IMR-90 (cell line): Measurements from ENCODE around the gene CD55. TPM values are rescaled to one million over a fixed set of nuclear protein-coding genes. Genes with fewer than 3 reads are reported as not detected.

Experiments
- ATAC-seq: fragments of 200-7000 bp; cut with Tn5 transposase; 2 replicates; pipeline ENCODE4 v1.9.1; 2020; ENCODE audit warnings: low read depth, mild to moderate bottlenecking, moderate library complexity
- BruUV-seq: library from RNA; stranded (reverse); fragments of 400-500 nt; replicated peaks from 2 replicates; lab custom pipeline; 2021; lab: Mats Ljungman, UMichigan
- CTCF ChIA-PET: fragments of 300-600 bp; formaldehyde crosslinking; extraction: SDS; loops from one replicate; lab custom pipeline; 2021; ENCODE audit warnings: antibody characterized with exemption; lab: Yijun Ruan, JAX
- POLR2A ChIA-PET: fragments of 300-600 bp; sonication (Branson Sonifier 250); formaldehyde crosslinking; loops from one replicate; lab custom pipeline; 2022; ENCODE audit warnings: antibody characterized with exemption; ENCODE audit not compliant: unreplicated experiment; lab: Charles Lee
- DNase-seq: peaks from one replicate; pipeline ENCODE4 v3.0.0; 2013
- H2AFZ ChIP-seq: replicated peaks from 2 replicates; pipeline ENCODE3; 2013; ENCODE audit warnings: low read length, mild to moderate bottlenecking; ENCODE audit not compliant: poor library complexity
- H2AK5ac ChIP-seq: 2 replicates; pipeline ENCODE4 v1.6.1; 2013; ENCODE audit warnings: low read depth, low read length, inconsistent platforms
- H2AK9ac ChIP-seq: replicated peaks from 2 replicates; pipeline ENCODE3; 2013; ENCODE audit warnings: mild to moderate bottlenecking, low read depth, low read length, moderate library complexity; ENCODE audit not compliant: poor library complexity
- H2BK120ac ChIP-seq: 2 replicates; pipeline ENCODE4 v1.6.1; 2013; ENCODE audit warnings: low read depth, low read length, inconsistent platforms
- H2BK15ac ChIP-seq: 3 replicates; pipeline ENCODE4 v1.6.1; 2013; ENCODE audit warnings: low read depth, low read length, inconsistent platforms
- H2BK20ac ChIP-seq: 2 replicates; pipeline ENCODE4 v1.6.1; 2013; ENCODE audit warnings: low read depth, mild to moderate bottlenecking, inconsistent platforms, low read length, moderate library complexity
- H2BK5ac ChIP-seq: 2 replicates; pipeline ENCODE4 v1.6.1; 2013; ENCODE audit warnings: mild to moderate bottlenecking, low read depth, low read length, inconsistent platforms; ENCODE audit not compliant: poor library complexity, severe bottlenecking
- H3K14ac ChIP-seq: replicated peaks from 2 replicates; pipeline ENCODE4 v1.6.1; 2013; ENCODE audit warnings: low read depth, low read length, inconsistent platforms
- H3K18ac ChIP-seq: 2 replicates; pipeline ENCODE4 v1.6.1; 2013; ENCODE audit warnings: low read depth, low read length, control low read depth
- H3K23ac ChIP-seq: 2 replicates; pipeline ENCODE4 v1.6.1; 2013; ENCODE audit warnings: low read depth, low read length, inconsistent platforms
- H3K27ac ChIP-seq: 2 replicates; pipeline ENCODE4 v1.5.1; 2013; ENCODE audit warnings: mild to moderate bottlenecking, control low read depth, low read length; ENCODE audit not compliant: insufficient read depth
- H3K27me3 ChIP-seq: 2 replicates; pipeline ENCODE4 v1.6.1; 2013; ENCODE audit warnings: low read length; ENCODE audit not compliant: control insufficient read depth, insufficient read depth
- H3K36me3 ChIP-seq: 2 replicates; pipeline ENCODE4 v1.6.1; 2013; ENCODE audit warnings: low read length, mixed read lengths; ENCODE audit not compliant: control insufficient read depth, insufficient read depth
- H3K4ac ChIP-seq: 2 replicates; pipeline ENCODE4 v1.6.1; 2013; ENCODE audit warnings: low read depth, low read length, inconsistent platforms
- H3K4me1 ChIP-seq: 2 replicates; pipeline ENCODE4 v1.6.1; 2013; ENCODE audit warnings: low read length, mixed read lengths; ENCODE audit not compliant: control insufficient read depth, insufficient read depth
- H3K4me2 ChIP-seq: 2 replicates; pipeline ENCODE4 v1.6.1; 2013; ENCODE audit warnings: low read depth, mild to moderate bottlenecking, control low read depth, low read length, moderate library complexity
- H3K4me3 ChIP-seq: 2 replicates; pipeline ENCODE4 v1.5.1; 2013; ENCODE audit warnings: low read depth, mild to moderate bottlenecking, control low read depth, low read length, moderate library complexity; ENCODE audit not compliant: insufficient read depth
- H3K56ac ChIP-seq: 2 replicates; pipeline ENCODE4 v1.6.1; 2013; ENCODE audit warnings: low read length, inconsistent platforms; ENCODE audit not compliant: insufficient read depth; ENCODE audit errors: extremely low read depth
- H3K79me1 ChIP-seq, 2 experiments: 2 replicates each; pipeline ENCODE4 v1.6.1; 2013; ENCODE audit warnings: low read length in 2 of 2, inconsistent platforms in 1 of 2, low read depth in 1 of 2
- H3K9ac ChIP-seq: 2 replicates; pipeline ENCODE4 v1.6.1; 2013; ENCODE audit warnings: low read depth, low read length, control low read depth
- H3K9me1 ChIP-seq: 2 replicates; pipeline ENCODE4 v1.6.1; 2013; ENCODE audit warnings: low read length, inconsistent platforms; ENCODE audit not compliant: insufficient read depth
- H3K9me3 ChIP-seq: 2 replicates; pipeline ENCODE4 v1.6.1; 2013; ENCODE audit warnings: low read length; ENCODE audit not compliant: control insufficient read depth, insufficient read depth
- H4K20me1 ChIP-seq: 2 replicates; pipeline ENCODE4 v1.6.1; 2013; ENCODE audit warnings: low read length, inconsistent platforms; ENCODE audit not compliant: insufficient read depth
- H4K5ac ChIP-seq: 2 replicates; pipeline ENCODE4 v1.6.1; 2013; ENCODE audit warnings: mild to moderate bottlenecking, low read depth, low read length, control low read depth
- H4K8ac ChIP-seq, 2 experiments: 2 replicates each; pipeline ENCODE4 v1.6.1; 2013; ENCODE audit warnings: low read depth in 2 of 2, low read length in 2 of 2, control low read depth in 1 of 2, inconsistent platforms in 1 of 2
- H4K91ac ChIP-seq: 2 replicates; pipeline ENCODE4 v1.6.1; 2013; ENCODE audit warnings: low read depth, low read length, inconsistent platforms; ENCODE audit not compliant: insufficient read depth
- BHLHE40 ChIP-seq: fragments of 150-350 bp; IDR thresholded peaks from 2 replicates; pipeline ENCODE4 v1.6.1; 2016; ENCODE audit warnings: mild to moderate bottlenecking, low read depth, low read length
- CEBPB ChIP-seq: IDR thresholded peaks from 2 replicates; pipeline ENCODE4 v1.6.1; 2012; ENCODE audit warnings: low read depth, low read length, improper control_type of control experiment
- CHD1 ChIP-seq: IDR thresholded peaks from 2 replicates; pipeline ENCODE4 v1.6.1; 2012; ENCODE audit warnings: low read depth, low read length, improper control_type of control experiment
- FOS ChIP-seq: fragments of 150-350 bp; IDR thresholded peaks from 2 replicates; pipeline ENCODE4 v1.6.1; 2016; ENCODE audit warnings: low read depth, low read length
- MAFK ChIP-seq: IDR thresholded peaks from 2 replicates; pipeline ENCODE4 v1.6.1; 2012; ENCODE audit warnings: low read depth, low read length, improper control_type of control experiment
- MAZ ChIP-seq: IDR thresholded peaks from 2 replicates; pipeline ENCODE4 v1.6.1; 2012; ENCODE audit warnings: low read depth, mild to moderate bottlenecking, low read length, improper control_type of control experiment, moderate library complexity, borderline replicate concordance
- MXI1 ChIP-seq: IDR thresholded peaks from 2 replicates; pipeline ENCODE4 v1.6.1; 2012; ENCODE audit warnings: low read depth, mild to moderate bottlenecking, low read length, moderate library complexity, borderline replicate concordance
- POLR2A ChIP-seq: IDR thresholded peaks from 2 replicates; pipeline ENCODE4 v1.6.1; 2012; ENCODE audit warnings: mild to moderate bottlenecking, low read depth, low read length
- RAD21 ChIP-seq: IDR thresholded peaks from 2 replicates; pipeline ENCODE4 v1.6.1; 2012; ENCODE audit warnings: low read length, improper control_type of control experiment
- RCOR1 ChIP-seq: IDR thresholded peaks from 2 replicates; pipeline ENCODE4 v1.6.1; 2012; ENCODE audit warnings: mild to moderate bottlenecking, low read length, improper control_type of control experiment; ENCODE audit not compliant: insufficient replicate concordance
- RFX5 ChIP-seq: IDR thresholded peaks from 2 replicates; pipeline ENCODE4 v1.8.0; 2012; ENCODE audit warnings: low read depth, mild to moderate bottlenecking, low read length, moderate library complexity
- SMC3 ChIP-seq: fragments of 150-350 bp; IDR thresholded peaks from 2 replicates; pipeline ENCODE4 v1.6.1; 2016; ENCODE audit warnings: low read depth, mild to moderate bottlenecking, antibody characterized with exemption, low read length, moderate library complexity
- USF2 ChIP-seq: fragments of 150-350 bp; IDR thresholded peaks from 2 replicates; pipeline ENCODE4 v1.6.1; 2017; ENCODE audit warnings: mild to moderate bottlenecking, antibody characterized with exemption, low read length, low read depth
- WGBS, 2 experiments: methylation state at CpG; one replicate each; pipeline versions ENCODE4 v1.1.5 to v1.1.7; 2013; ENCODE audit warnings: missing lambda C conversion rate in 2 of 2; ENCODE audit not compliant: insufficient read length in 1 of 2; ENCODE audit errors: extremely low coverage in 2 of 2; 5-methylcytosine and 5-hydroxymethylcytosine counted together
- dilution Hi-C: fragments of 300-500 bp; cut with HindIII; formaldehyde crosslinking; loops from one replicate; pipeline ENCODE4 v1.14.3; 2018; ENCODE audit warnings: low sequenced_read_pairs; ENCODE audit not compliant: unreplicated experiment
- in situ Hi-C: fragments of 300-500 bp; cut with MboI; formaldehyde crosslinking; loops from 3 replicates; pipeline ENCODE4 v1.14.3; 2019; ENCODE audit warnings: low sequenced_read_pairs, inconsistent platforms, mixed read lengths
- intact Hi-C: fragments of 100-400 bp; cut with micrococcal nuclease; formaldehyde crosslinking; loops from 2 replicates; pipeline ENCODE4 v1.10.0; 2022
- polyA plus RNA-seq, 3 experiments: library from polyadenylated mRNA; depleted of rRNA; stranded (reverse); fragments of >200 nt; gene quantifications; 2 replicates each; pipeline ENCODE4 v1.2.3, GENCODE V29; 2012; ENCODE audit warnings: low replicate concordance in 1 of 3
- total RNA-seq: library from RNA; depleted of rRNA; stranded (reverse); fragments of >200 nt; gene quantifications from 2 replicates; pipeline ENCODE4 v1.2.3, GENCODE V29; 2012
- TF ChIP-seq, protein P1 (sequence below): conservative IDR thresholded peaks from 2 replicates; pipeline ENCODE4 v1.5.1; 2012; ENCODE audit warnings: mild to moderate bottlenecking, low read depth, low read length, improper control_type of control experiment

Gene CD55
- total and polyA plus RNA-seq, 2 of the 4 experiments (the other 2 are of a cell fraction) = 6.6 to 11.5 TPM

DNA sequence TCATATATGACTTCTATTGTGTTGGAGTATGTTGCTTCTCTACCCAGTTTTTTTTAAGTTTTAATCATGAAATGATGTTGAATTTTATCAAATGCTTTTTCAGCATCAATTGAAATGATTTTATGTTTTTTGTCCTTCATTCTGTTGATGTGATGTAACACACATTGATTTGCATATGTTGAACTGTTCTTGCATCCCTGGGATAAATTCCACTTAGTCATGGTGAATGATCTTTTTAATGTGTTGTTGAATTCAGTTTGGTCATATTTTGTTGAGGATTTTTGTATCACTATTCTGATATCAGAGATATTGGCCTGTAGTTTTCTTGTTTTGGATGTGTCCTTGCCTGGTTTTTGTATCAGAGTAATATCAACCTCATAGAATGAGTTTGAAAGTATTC lies 46.6 kb upstream of the CD55 start (continued):
- no peak for TF ChIP-seq USF2

- H2BK120ac ChIP-seq = no peak overlapping the region
- no peaks in the 10 kb centered on the region for H4K20me1 ChIP-seq
- POLR2A ChIA-PET = no interaction called here
- H3K27ac ChIP-seq = no peak overlapping the region
- H2BK20ac ChIP-seq = no peak overlapping the region
- H3K27me3 ChIP-seq = no peaks in the 10 kb centered on the region
- H4K91ac ChIP-seq = no peak overlapping the region
- no peak overlapping the region for H2AK9ac ChIP-seq
- ATAC-seq (no peak), DNase-seq (no peak)
- H3K9me1 ChIP-seq = 0 out of 2 replicates have a peak, but pooled peaks cover 4% of the 10 kb centered on the region
- dilution Hi-C loops (no loop called here), intact Hi-C loops (no loop called here), in situ Hi-C loops (no loop called here)
- H3K36me3 ChIP-seq = no peaks in the 10 kb centered on the region
- H4K5ac ChIP-seq = no peak overlapping the region
- H3K14ac ChIP-seq = no peak overlapping the region
- H3K9me3 ChIP-seq = no peaks in the 10 kb centered on the region
- no peak overlapping the region for H3K9ac ChIP-seq
- no TSS peak for BruUV-seq
- H4K8ac ChIP-seq = no peak overlapping the region
- no peaks in the 10 kb centered on the region for H3K79me1 ChIP-seq
- H3K4me1 ChIP-seq = no peaks in the 10 kb centered on the region
- WGBS, 2 experiments = no CpG with 5 or more reads among the region's 1 CpG
- H3K4ac ChIP-seq = no peak overlapping the region
- no peak overlapping the region for H3K4me2 ChIP-seq
- no peak overlapping the region for H3K18ac ChIP-seq
- H3K56ac ChIP-seq = no peak overlapping the region
- H2AFZ ChIP-seq = no peak overlapping the region
- CTCF ChIA-PET = no interaction called here
- no peak overlapping the region for H3K23ac ChIP-seq
- H2AK5ac ChIP-seq = no peak overlapping the region
- H2BK5ac ChIP-seq = no peak overlapping the region
- H2BK15ac ChIP-seq = no peak overlapping the region
- no peak for TF ChIP-seq SMC3
- TF ChIP-seq, protein P1, sequence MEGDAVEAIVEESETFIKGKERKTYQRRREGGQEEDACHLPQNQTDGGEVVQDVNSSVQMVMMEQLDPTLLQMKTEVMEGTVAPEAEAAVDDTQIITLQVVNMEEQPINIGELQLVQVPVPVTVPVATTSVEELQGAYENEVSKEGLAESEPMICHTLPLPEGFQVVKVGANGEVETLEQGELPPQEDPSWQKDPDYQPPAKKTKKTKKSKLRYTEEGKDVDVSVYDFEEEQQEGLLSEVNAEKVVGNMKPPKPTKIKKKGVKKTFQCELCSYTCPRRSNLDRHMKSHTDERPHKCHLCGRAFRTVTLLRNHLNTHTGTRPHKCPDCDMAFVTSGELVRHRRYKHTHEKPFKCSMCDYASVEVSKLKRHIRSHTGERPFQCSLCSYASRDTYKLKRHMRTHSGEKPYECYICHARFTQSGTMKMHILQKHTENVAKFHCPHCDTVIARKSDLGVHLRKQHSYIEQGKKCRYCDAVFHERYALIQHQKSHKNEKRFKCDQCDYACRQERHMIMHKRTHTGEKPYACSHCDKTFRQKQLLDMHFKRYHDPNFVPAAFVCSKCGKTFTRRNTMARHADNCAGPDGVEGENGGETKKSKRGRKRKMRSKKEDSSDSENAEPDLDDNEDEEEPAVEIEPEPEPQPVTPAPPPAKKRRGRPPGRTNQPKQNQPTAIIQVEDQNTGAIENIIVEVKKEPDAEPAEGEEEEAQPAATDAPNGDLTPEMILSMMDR = no peak
- TF ChIP-seq BHLHE40 = no peak
- no peak for TF ChIP-seq CEBPB
- TF ChIP-seq MAFK = no peak
- TF ChIP-seq RAD21 = no peak
- no peak for TF ChIP-seq MXI1
- no peak for TF ChIP-seq POLR2A
- no peak for TF ChIP-seq RCOR1
- TF ChIP-seq FOS = no peak
- no peak for TF ChIP-seq RFX5
- no peak for TF ChIP-seq CHD1
- TF ChIP-seq MAZ = no peak
- TF ChIP-seq USF2 = no peak
- no peak overlapping the region for H3K4me3 ChIP-seq
Observed at GRCh38 chr1:207276465-207276864, 45.0 kb upstream of the CD55 start.
